Measurements from ENCODE around the gene TSPAN7.

TSPAN7 gene

GRCh38 chrX:38678821-38679220, 117.5 kb downstream of the TSPAN7 start:
- in situ Hi-C loops (cut with MboI; ENCODE audit: low sequenced_read_pairs): no loop called here

GRCh38 chrX:38679695-38680094, 118.4 kb downstream of the TSPAN7 start:
- in situ Hi-C loops (cut with MboI; ENCODE audit: low sequenced_read_pairs): no loop called here

GRCh38 chrX:38682095-38682494, 120.8 kb downstream of the TSPAN7 start:
- in situ Hi-C loops (cut with MboI; ENCODE audit: low sequenced_read_pairs): no loop called here

- in situ Hi-C loops (cut with MboI; ENCODE audit: low sequenced_read_pairs): no loop called here
These were observed 131.6 kb downstream of the TSPAN7 start for GRCh38 chrX:38692961-38693360.

- in situ Hi-C loops (cut with MboI; ENCODE audit: low sequenced_read_pairs): no loop called here
These were observed 133.1 kb downstream of the TSPAN7 start for GRCh38 chrX:38694394-38694793.

GRCh38 chrX:38697461-38697860, 136.1 kb downstream of the TSPAN7 start:
- in situ Hi-C loops (cut with MboI; ENCODE audit: low sequenced_read_pairs): no loop called here

GRCh38 chrX:38699121-38699520, 137.8 kb downstream of the TSPAN7 start:
- in situ Hi-C loops (cut with MboI; ENCODE audit: low sequenced_read_pairs): no loop called here

- in situ Hi-C loops (cut with MboI; ENCODE audit: low sequenced_read_pairs): no loop called here
These were observed 138.4 kb downstream of the TSPAN7 start for GRCh38 chrX:38699696-38700095.

- in situ Hi-C loops (cut with MboI; ENCODE audit: low sequenced_read_pairs): no loop called here
These were observed 139.7 kb downstream of the TSPAN7 start for GRCh38 chrX:38701073-38701472.

GRCh38 chrX:38704146-38704882, 143.0 kb downstream of the TSPAN7 start:
- in situ Hi-C loops (cut with MboI; ENCODE audit: low sequenced_read_pairs): no loop called here

- in situ Hi-C loops (cut with MboI; ENCODE audit: low sequenced_read_pairs): no loop called here
These were observed 156.5 kb downstream of the TSPAN7 start for GRCh38 chrX:38717871-38718270.

GRCh38 chrX:38718311-38718710, 157.0 kb downstream of the TSPAN7 start:
- in situ Hi-C loops (cut with MboI; ENCODE audit: low sequenced_read_pairs): no loop called here

GRCh38 chrX:38726612-38727011, 165.3 kb downstream of the TSPAN7 start:
- in situ Hi-C loops (cut with MboI; ENCODE audit: low sequenced_read_pairs): no loop called here

GRCh38 chrX:38727668-38728067, 166.3 kb downstream of the TSPAN7 start:
- in situ Hi-C loops (cut with MboI; ENCODE audit: low sequenced_read_pairs): no loop called here

GRCh38 chrX:38732866-38733265, 171.5 kb downstream of the TSPAN7 start:
- in situ Hi-C loops (cut with MboI; ENCODE audit: low sequenced_read_pairs): no loop called here
